ENCODE data around the gene PDGFD.

GRCh38 chr11:104142698-104143097 is 21.2 kb downstream of the PDGFD start:
- TF ChIP-seq NFE2L1 (CRISPR knock-in tag; IDR thresholded peaks at IDR 0.05) (no peak), FOXJ3 (CRISPR knock-in tag; IDR thresholded peaks at IDR 0.05; ENCODE audit: borderline replicate concordance) (no peak), CTCF (IDR thresholded peaks at IDR 0.05) (no peak), USF1 (CRISPR knock-in tag; IDR thresholded peaks at IDR 0.05) (no peak), AFF4 (CRISPR knock-in tag; IDR thresholded peaks at IDR 0.05; ENCODE audit: borderline replicate concordance) (no peak), ATF6 (CRISPR knock-in tag; IDR thresholded peaks at IDR 0.05) (no peak), CREM (CRISPR knock-in tag; IDR thresholded peaks at IDR 0.05) (no peak), ZNF317 (CRISPR knock-in tag; IDR thresholded peaks at IDR 0.05; ENCODE audit: borderline replicate concordance, low read depth) (no peak)

Measured in WTC11 (cell line).